Activated CD8-positive, alpha-beta memory T cell treated with anti-CD3 and anti-CD28 coated beads for 36 hours (primary cell): Measurements from ENCODE around the gene PIGK. TPM values are rescaled to one million over a fixed set of nuclear protein-coding genes. Genes with fewer than 3 reads are reported as not detected.

Experiments
- CTCF ChIA-PET: fragments of 350-600 bp; sonication (Branson Sonifier 250); formaldehyde crosslinking; loops from one replicate; lab custom pipeline; 2021; ENCODE audit warnings: antibody characterized with exemption; lab: Charles Lee
- POLR2A ChIA-PET: fragments of 350-600 bp; sonication (Branson Sonifier 250); formaldehyde crosslinking; loops from one replicate; lab custom pipeline; 2021; ENCODE audit warnings: antibody characterized with exemption; lab: Charles Lee
- total RNA-seq, 2 experiments: library from RNA; stranded (reverse); gene quantifications; one replicate each; pipeline ENCODE4 v1.2.3, GENCODE V29; 2021

The PIGK gene
- total RNA-seq, 2 experiments from 2014 or later = 22.8 to 23.2 TPM

DNA sequence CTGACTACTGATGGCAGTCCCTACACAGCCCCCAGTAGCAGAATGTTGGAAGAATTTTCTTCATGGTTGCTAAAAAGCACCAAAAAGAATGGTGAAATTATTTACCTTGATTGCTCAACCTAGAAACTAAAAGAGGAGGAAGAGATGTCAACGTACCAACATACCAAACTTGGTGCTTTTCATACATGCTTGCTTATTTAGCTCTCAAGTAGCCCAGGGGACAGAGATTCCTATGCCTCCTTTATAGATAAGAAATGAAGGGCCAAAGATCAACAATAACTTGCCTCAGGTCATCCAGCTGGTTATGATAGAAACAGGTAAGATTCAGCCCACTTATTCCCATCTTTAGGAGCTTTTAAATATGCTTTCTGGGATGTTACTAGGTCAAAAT, 170.6 kb downstream of the PIGK start:
- CTCF ChIA-PET = no interaction called here
- POLR2A ChIA-PET = no interaction called here

DNA sequence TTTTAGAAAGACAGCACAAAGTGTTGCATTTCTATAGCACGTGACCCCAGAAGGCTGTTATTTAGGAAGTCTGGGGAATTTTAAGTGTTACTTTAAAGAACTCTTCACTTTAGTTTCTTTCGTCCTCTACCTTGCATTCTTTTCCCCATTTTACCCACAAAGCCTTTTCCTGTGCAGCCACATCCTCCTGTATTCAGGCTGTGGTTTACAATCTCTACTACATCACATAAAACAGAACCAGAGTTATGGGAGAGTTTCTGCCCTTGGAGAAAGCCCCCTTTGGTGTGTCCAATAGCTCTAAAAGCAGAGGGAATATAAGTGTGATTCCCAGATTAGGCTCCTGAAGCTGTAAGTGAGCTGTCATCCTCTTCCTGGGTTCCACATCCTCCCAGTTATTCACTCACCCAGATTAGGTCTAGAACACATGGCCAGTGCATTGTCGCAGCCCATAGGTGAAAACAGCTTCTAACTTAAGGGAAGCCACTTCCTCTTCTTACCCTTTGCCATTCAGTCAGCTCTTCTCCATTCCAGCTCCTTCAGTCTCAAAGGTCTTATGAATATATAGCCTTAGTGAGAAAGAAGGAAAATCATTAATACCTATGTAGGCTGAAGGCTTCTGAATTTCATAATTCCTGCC, 171.1 kb downstream of the PIGK start:
- ChIA-PET CTCF (no interaction called here), POLR2A (no interaction called here)

DNA sequence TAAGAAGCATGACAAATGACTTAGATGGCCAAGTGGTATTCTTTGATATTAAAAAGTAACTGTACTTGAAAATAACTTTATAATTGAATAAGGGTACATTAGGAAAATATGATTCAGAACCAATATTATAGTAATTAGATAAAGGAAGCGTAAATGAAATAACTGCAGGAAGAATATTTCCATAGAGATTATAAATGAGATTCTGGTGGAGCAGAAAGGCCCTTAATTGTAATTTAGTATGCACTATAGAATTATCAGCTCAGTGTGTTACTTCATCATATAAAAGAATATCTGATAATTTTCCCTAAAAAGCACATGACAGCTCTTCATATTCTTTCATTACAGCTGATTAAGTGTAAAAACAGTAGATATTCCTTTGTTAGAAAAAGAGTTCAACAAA, 171.7 kb downstream of the PIGK start:
- ChIA-PET POLR2A (no interaction called here), CTCF (no interaction called here)

DNA sequence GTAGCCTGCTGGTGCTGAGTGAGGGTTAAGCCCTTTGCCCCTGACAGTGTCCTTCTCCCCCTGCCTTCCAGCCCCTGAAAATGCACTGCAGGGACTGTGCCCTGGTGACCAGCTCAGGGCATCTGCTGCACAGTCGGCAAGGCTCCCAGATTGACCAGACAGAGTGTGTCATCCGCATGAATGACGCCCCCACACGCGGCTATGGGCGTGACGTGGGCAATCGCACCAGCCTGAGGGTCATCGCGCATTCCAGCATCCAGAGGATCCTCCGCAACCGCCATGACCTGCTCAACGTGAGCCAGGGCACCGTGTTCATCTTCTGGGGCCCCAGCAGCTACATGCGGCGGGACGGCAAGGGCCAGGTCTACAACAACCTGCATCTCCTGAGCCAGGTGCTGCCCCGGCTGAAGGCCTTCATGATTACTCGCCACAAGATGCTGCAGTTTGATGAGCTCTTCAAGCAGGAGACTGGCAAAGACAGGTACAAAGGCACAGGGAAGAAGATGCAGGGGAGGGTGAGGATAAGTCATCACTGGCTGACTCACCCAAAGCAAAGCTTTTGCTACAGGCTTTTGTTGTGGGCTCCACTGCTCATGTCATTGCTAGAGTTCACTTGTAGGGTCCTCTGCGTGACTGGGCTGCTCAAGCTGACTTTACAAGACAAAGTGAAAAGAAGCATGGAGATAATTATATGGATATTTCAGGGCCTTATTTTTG, 174.9 kb downstream of the PIGK start:
- POLR2A ChIA-PET = no interaction called here

DNA sequence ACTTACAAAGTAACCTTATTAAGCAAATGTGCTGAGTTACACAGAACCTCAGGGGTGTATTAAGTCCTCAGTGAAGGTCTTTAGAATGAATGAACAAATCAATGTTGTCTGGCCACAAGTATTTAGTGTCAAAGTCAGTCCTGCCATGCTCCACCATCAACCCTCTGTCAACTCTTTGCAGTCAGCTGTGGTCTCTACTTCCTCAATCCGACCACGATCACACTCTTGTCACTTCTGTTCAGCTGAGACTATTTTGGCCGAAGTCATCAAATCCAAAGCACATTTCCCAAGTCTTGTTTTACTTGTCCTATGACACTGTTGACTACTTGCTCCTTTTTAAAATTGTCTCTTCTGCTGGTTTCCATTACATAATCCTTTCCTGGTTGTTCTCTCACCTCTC, 178.4 kb downstream of the PIGK start:
- POLR2A ChIA-PET = no interaction called here
- CTCF ChIA-PET = no interaction called here

More for the DNA sequence above, 174.9 kb downstream of the PIGK start:
- CTCF ChIA-PET = no interaction called here

DNA sequence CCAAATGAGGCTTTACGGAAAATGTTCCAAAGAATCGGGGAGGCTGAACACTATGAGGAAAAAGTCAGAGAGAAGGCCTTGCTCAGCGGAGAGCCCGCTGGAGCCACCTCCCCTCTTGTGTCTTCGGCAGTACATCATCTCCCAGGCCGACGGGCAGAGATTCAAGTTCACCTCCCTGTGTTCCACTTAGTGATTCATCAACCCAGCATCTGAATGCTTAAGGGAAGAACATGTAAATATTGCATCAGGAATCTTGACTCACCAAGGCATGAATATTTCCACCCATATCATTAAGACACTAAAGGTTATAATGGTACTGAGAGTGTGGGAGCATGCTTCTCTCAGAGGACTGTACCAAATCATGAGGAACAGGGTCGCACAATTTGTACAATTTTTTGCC, 179.5 kb downstream of the PIGK start:
- ChIA-PET CTCF (no interaction called here), POLR2A (no interaction called here)

DNA sequence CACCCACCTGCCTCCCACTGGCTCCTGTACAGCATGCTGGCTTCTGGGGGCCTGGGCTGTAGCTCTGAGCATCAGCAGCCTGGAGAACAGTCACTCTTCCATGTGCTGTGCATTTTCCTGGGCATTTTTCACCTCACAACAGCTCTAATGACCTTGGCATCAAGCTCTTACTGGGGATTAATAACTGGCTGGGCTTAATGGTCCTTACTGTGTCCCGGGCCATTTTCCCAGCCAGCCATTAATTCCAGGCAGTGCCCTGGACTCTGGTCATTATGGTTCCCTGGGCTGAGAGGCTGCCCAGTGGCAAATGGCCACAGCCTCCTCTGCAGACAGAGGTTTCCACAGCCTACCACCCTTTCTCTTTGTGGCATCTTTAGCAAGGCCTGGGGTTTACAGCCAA, 180.1 kb downstream of the PIGK start:
- ChIA-PET POLR2A (no interaction called here), CTCF (no interaction called here)

Other genes starting within 250 kb of the PIGK start
- 1 to 10 TPM in 1 of 2 experiments, under 1 TPM in 1; 0.57 to 1.0 TPM for gene AK5, start 62.6 kb upstream of the PIGK start, total RNA-seq